Stimulated activated memory B cell treated with anti-CD40 and anti-IgM and Interleukin-4, amounts not matched to agents 10 μg/mL and 1 μg/mL and 100 μg/mL, for 72 hours (primary cell): Measurements from ENCODE around the gene SPIC.
"Not testable (repeated sequence)": the region's sequence is repeated elsewhere in the genome, so short reads cannot be mapped to it uniquely, and the experiment has no call there.

Experiments
- ATAC-seq: fragments of 150-1000 bp; cut with Tn5 transposase; 2 replicates; pipeline ENCODE4 v1.10.0; 2021
- H3K27ac Mint-ChIP-seq: one replicate; pipeline ENCODE4 v1.8.0; 2022; ENCODE audit warnings: mild to moderate bottlenecking, mixed read lengths
- H3K27me3 Mint-ChIP-seq: one replicate; pipeline ENCODE4 v1.8.0; 2022; ENCODE audit warnings: mixed read lengths
- H3K36me3 Mint-ChIP-seq: one replicate; pipeline ENCODE4 v1.8.0; 2022; ENCODE audit warnings: mixed read lengths
- H3K4me1 Mint-ChIP-seq: one replicate; pipeline ENCODE4 v1.8.0; 2022; ENCODE audit warnings: mixed read lengths
- H3K4me3 Mint-ChIP-seq: one replicate; pipeline ENCODE4 v1.8.0; 2022; ENCODE audit warnings: mild to moderate bottlenecking, moderate library complexity, mixed read lengths
- H3K9me3 Mint-ChIP-seq: one replicate; pipeline ENCODE4 v1.8.0; 2022; ENCODE audit warnings: mixed read lengths

The SPIC gene

GRCh38 chr12:101474711-101475386 is at the start of gene SPIC:
Gene SPIC (plus strand): TSS chr12:101475336. CDS start chr12:101476905, 1,569 bp downstream.
- Mint-ChIP-seq H3K36me3 (no peaks in the 10 kb centered on the region), H3K9me3 (no peaks in the 10 kb centered on the region), H3K27me3 (no peaks in the 10 kb centered on the region), H3K4me3 (no peak within 1 kb of the TSS), H3K4me1 (no peaks in the 10 kb centered on the region), H3K27ac (no peak within 1 kb of the TSS)
- ATAC-seq, result no peak

- no peak for ATAC-seq
- H3K36me3 Mint-ChIP-seq, result no peaks in the 10 kb centered on the region
- H3K9me3 Mint-ChIP-seq, result no peaks in the 10 kb centered on the region
- no peaks in the 10 kb centered on the region for H3K27me3 Mint-ChIP-seq
- H3K27ac Mint-ChIP-seq, result no peak overlapping the region
- no peaks in the 10 kb centered on the region for H3K4me1 Mint-ChIP-seq
- H3K4me3 Mint-ChIP-seq, result no peak overlapping the region
Observed at GRCh38 chr12:101430456-101430855, 44.7 kb upstream of the SPIC start.

DNA sequence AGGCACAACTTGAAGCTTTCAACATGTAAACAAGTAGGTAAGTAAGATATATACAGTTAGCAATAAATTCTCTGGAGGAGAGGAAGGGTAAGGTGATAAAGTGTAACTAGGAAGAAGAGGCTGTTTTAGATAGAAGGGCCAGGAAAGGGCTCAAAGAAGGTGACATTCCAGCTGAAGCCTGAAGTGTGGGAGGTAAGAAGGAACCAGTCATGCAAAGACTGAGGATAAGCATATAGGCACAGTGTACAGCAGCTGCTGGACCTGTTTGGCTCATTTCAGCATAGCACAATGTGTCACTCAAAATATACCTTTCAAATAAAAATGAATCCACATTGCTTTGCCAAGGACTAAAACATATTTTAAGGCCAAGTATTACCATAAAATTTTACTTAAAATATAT is 39.0 kb upstream of the SPIC start:
- H3K4me1 Mint-ChIP-seq, result no peaks in the 10 kb centered on the region
- ATAC-seq, result no peak
- H3K27me3 Mint-ChIP-seq, result no peaks in the 10 kb centered on the region
- H3K9me3 Mint-ChIP-seq, result no peaks in the 10 kb centered on the region
- H3K4me3 Mint-ChIP-seq, result no peak overlapping the region
- H3K27ac Mint-ChIP-seq, result no peak overlapping the region
- no peaks in the 10 kb centered on the region for H3K36me3 Mint-ChIP-seq

GRCh38 chr12:101439236-101439635 is 35.9 kb upstream of the SPIC start:
- H3K27ac Mint-ChIP-seq, result no peak overlapping the region
- H3K36me3 Mint-ChIP-seq, result no peaks in the 10 kb centered on the region
- ATAC-seq, result no peak
- no peaks in the 10 kb centered on the region for H3K9me3 Mint-ChIP-seq
- H3K27me3 Mint-ChIP-seq, result no peaks in the 10 kb centered on the region
- H3K4me1 Mint-ChIP-seq, result no peaks in the 10 kb centered on the region
- no peak overlapping the region for H3K4me3 Mint-ChIP-seq

DNA sequence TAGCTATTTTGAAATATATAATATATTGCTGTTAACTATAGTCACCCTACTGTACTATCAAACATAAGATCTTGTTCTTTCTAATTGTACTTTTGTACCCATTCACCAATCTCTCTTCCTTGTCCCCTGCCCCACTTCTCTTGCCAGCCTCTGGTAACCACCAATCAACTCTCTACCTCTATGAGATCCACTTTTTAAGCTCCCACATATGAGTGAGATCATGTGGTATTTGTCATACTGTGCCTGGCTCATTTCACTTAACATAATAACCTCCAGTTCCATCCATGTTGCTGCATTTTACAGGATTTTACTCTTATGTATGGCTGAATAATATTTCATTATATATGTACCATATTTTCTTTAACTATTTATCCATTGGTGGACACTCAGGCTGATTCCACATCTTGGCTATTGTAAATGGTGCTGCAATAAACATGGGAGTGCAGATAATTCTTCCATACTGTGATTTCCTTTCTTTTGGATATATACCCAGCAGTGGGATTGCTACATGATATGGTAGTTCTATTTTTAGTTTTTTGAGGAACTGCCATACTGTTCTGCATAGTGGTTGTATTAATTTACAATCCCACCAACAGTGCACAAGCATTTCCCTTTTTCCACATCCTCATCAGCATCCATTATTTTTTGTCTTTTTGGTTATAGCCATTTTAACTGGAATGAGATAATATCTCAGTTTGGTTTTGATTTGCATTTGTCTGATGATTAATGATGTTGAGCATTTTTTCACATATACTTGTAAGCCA is 33.5 kb upstream of the SPIC start:
- H3K36me3 Mint-ChIP-seq, result no peaks in the 10 kb centered on the region
- H3K9me3 Mint-ChIP-seq, result no peaks in the 10 kb centered on the region
- no peak for ATAC-seq
- H3K4me3 Mint-ChIP-seq, result no peak overlapping the region
- H3K4me1 Mint-ChIP-seq, result no peaks in the 10 kb centered on the region
- no peak overlapping the region for H3K27ac Mint-ChIP-seq
- H3K27me3 Mint-ChIP-seq, result no peaks in the 10 kb centered on the region

GRCh38 chr12:101455685-101456084 is 19.5 kb upstream of the SPIC start:
- Mint-ChIP-seq H3K27me3 (no peaks in the 10 kb centered on the region), H3K9me3 (peaks cover 5% of the 10 kb centered on the region), H3K27ac (no peak overlapping the region), H3K4me1 (peaks cover 4% of the 10 kb centered on the region), H3K4me3 (no peak overlapping the region), H3K36me3 (no peaks in the 10 kb centered on the region)
- ATAC-seq, result no peak

GRCh38 chr12:101459642-101460346 is 15.3 kb upstream of the SPIC start:
- Mint-ChIP-seq H3K36me3 (no peaks in the 10 kb centered on the region), H3K4me1 (peaks cover 4% of the 10 kb centered on the region), H3K9me3 (peaks cover 5% of the 10 kb centered on the region), H3K4me3 (no peak overlapping the region), H3K27me3 (peaks cover 9% of the 10 kb centered on the region), H3K27ac (no peak overlapping the region)
- no peak for ATAC-seq

DNA sequence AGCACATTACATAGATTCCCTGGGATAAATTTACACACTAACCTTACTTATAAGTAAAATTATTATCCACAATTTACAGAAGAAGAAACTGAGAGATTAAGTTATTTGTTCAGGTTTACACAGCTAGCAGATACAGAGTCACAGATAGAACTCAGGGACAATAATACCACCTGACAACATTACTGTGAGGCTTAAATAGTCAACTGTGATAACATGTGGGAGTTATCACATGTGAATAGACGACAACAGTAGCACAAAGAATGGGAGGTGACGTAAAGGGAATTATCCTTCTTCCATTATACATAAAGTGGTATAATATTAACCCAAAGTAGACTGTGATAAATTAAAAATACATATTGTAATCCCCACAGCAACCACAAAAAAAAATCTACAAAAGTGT is 6.2 kb upstream of the SPIC start:
- H3K27ac Mint-ChIP-seq, result no peak overlapping the region
- H3K27me3 Mint-ChIP-seq, result peaks cover 10% of the 10 kb centered on the region
- H3K9me3 Mint-ChIP-seq, result no peaks in the 10 kb centered on the region
- no peaks in the 10 kb centered on the region for H3K4me1 Mint-ChIP-seq
- no peak for ATAC-seq
- no peaks in the 10 kb centered on the region for H3K36me3 Mint-ChIP-seq
- H3K4me3 Mint-ChIP-seq, result no peak overlapping the region

DNA sequence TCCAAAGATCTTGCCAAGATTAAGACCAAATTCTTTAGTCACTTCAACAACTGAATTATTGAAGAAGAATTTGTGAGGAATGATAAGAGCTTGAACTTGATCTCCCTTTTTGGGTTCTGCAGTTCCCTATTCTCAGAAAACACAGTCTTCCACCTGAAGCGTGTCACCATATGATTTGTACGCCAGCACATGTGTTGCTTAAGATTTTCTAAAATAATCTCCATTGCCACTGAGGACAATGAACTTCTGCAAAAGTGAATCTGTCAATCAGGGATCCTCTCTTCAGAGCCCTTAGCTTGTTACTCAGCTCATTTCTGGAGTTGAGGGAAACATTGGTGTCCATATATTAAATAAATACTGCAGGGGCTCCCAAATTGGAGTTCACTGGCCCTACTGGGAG is 4.2 kb upstream of the SPIC start:
- Mint-ChIP-seq H3K4me3 (no peak overlapping the region), H3K9me3 (no peaks in the 10 kb centered on the region), H3K27me3 (peaks cover 10% of the 10 kb centered on the region), H3K27ac (no peak overlapping the region), H3K36me3 (no peaks in the 10 kb centered on the region), H3K4me1 (no peaks in the 10 kb centered on the region)
- ATAC-seq, result no peak

DNA sequence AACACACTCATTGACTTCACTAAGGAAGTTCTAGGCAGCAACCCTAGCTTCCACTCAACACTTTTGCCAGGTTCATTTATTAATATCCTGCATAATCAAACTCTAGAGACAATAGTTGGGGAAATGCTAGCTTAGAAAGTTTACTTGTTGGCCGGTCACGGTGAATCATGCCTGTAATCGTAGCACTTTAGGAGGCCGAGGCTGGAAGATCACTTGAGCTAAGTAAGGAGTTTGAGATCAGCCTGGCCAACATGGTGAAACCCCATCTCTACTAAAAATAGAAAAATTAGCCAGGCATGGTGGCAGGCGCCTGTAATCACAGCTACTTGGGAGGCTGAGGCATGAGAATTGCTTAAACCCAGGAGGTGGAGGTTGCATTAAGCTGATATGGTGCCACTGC is 3.3 kb upstream of the SPIC start:
- not testable (repeated sequence) for H3K9me3 Mint-ChIP-seq, H3K4me3 Mint-ChIP-seq, H3K36me3 Mint-ChIP-seq, H3K4me1 Mint-ChIP-seq, H3K27ac Mint-ChIP-seq, ATAC-seq
- peaks cover 10% of the 10 kb centered on the region for H3K27me3 Mint-ChIP-seq

DNA sequence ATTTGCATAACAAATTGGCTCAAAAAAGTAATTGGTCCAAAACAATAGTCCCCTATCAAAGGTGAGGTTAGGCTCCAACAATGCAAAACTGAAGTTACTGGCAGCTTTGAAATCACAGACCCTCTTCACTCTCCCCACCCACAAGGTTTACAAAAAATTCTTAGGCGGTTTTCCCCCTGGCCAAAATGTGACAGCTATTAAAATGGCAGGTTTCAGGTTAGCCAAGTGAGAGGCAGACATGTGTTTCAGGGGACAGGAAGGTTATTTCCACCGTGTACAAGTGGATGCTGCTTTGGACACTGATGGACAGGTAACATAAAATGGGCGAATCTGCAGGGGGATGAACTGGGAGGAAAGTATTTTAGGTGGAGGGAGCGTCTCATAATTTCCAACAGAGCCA is 888 bp upstream of the SPIC start:
- ATAC-seq, result no peak
- Mint-ChIP-seq H3K27me3 (no peaks in the 10 kb centered on the region), H3K36me3 (no peaks in the 10 kb centered on the region)

GRCh38 chr12:101475751-101476305 is 692 bp downstream of the SPIC start:
- ATAC-seq, result no peak
- Mint-ChIP-seq H3K27ac (no peak overlapping the region), H3K4me3 (no peak overlapping the region), H3K9me3 (no peaks in the 10 kb centered on the region), H3K27me3 (no peaks in the 10 kb centered on the region), H3K36me3 (no peaks in the 10 kb centered on the region), H3K4me1 (no peaks in the 10 kb centered on the region)

More for the DNA sequence above, 888 bp upstream of the SPIC start:
- Mint-ChIP-seq H3K4me1 (no peaks in the 10 kb centered on the region), H3K4me3 (no peak overlapping the region), H3K27ac (no peak overlapping the region), H3K9me3 (no peaks in the 10 kb centered on the region)

DNA sequence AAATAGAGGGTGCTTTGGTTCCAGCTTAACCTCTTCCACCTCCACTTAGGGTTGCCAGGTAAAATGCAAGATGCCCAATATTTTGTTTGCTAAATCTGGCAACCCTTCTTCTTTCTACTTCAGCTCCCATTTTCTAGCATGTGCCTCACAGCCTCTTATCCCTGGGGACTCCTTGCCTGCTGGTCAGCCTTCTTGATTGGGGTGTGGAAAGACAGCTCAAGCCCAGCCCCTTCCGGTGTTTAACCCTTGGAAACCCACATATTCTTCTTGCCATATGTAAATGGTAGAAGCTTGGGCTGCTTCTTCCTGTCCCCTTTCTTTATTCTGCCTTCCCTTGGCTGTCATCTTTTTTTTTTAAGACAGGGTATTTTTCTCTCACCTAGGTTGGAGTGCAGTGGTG is 5.7 kb downstream of the SPIC start:
- no peaks in the 10 kb centered on the region for H3K36me3 Mint-ChIP-seq
- no peaks in the 10 kb centered on the region for H3K4me1 Mint-ChIP-seq
- no peaks in the 10 kb centered on the region for H3K27me3 Mint-ChIP-seq
- ATAC-seq, result no peak
- no peak overlapping the region for H3K4me3 Mint-ChIP-seq
- H3K27ac Mint-ChIP-seq, result no peak overlapping the region
- no peaks in the 10 kb centered on the region for H3K9me3 Mint-ChIP-seq

DNA sequence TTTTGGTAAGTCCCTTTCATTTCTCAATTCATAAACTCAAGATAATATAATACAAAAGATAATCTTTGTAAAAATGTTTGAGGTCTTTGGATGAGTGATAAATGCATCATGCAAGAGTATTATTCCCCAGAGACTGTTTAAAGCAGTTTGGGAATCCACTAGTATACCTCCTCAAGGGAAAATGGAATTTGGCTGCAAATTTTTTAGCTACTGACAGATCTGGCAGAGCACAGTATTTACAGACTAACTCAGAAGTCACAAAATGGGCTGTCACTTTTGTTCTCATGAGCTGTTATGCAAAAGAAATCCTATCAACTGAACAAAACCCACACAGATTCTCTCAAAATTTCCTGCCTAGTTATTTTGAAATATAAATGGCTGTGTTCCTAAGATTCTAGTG is 9.9 kb downstream of the SPIC start:
- Mint-ChIP-seq H3K27ac (no peak overlapping the region), H3K4me1 (no peaks in the 10 kb centered on the region), H3K27me3 (peaks cover 24% of the 10 kb centered on the region), H3K9me3 (no peaks in the 10 kb centered on the region), H3K36me3 (no peaks in the 10 kb centered on the region), H3K4me3 (no peak overlapping the region)
- ATAC-seq, result no peak

DNA sequence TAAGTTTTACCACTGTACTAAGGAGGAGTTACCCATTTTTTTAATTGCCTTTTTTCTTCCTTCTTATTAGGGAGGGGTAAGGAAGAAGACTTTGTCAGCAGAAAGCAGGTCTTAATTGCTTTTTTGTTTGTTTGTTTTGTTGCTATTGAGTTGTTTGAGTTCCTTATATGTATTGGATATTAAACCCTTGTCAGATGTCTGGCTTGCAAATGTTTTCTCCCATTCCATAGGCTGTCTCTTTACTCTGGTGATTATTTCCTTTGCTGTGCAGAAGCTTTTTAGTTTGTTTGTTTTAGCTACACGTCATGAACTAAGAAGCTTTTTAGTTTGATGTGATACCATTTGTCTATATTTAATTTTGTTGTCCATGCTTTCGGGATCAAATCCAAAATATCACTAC is 13.3 kb downstream of the SPIC start:
- no peak for ATAC-seq
- peaks cover 24% of the 10 kb centered on the region for H3K27me3 Mint-ChIP-seq
- H3K9me3 Mint-ChIP-seq, result peaks cover 4% of the 10 kb centered on the region
- peaks cover 2% of the 10 kb centered on the region for H3K4me1 Mint-ChIP-seq
- H3K27ac Mint-ChIP-seq, result no peak overlapping the region
- no peaks in the 10 kb centered on the region for H3K36me3 Mint-ChIP-seq
- H3K4me3 Mint-ChIP-seq, result no peak overlapping the region
